SU-DHL-6 (cell line): ENCODE data around the gene PHAF1.
"Not testable (repeated sequence)": the region's sequence is repeated elsewhere in the genome, so short reads cannot be mapped to it uniquely, and the experiment has no call there.

Source experiments
- H2AFZ ChIP-seq: fragments of 200-600 bp; sonication (generic); 2 replicates; pipeline ENCODE4 v1.6.1; 2014; ENCODE audit warnings: low read depth, mild to moderate bottlenecking, moderate library complexity, mixed read lengths, antibody characterized with exemption, low read length; ENCODE audit not compliant: severe bottlenecking
- H3F3A ChIP-seq: fragments of 200-600 bp; shearing (Covaris generic); 2 replicates; pipeline ENCODE4 v1.6.0; 2016; ENCODE audit warnings: antibody characterized with exemption, mild to moderate bottlenecking; ENCODE audit not compliant: insufficient read depth
- H3K27ac ChIP-seq: fragments of 200-600 bp; sonication (generic); 2 replicates; pipeline ENCODE4 v1.5.1; 2016; ENCODE audit warnings: low read depth, mild to moderate bottlenecking, low read length, moderate library complexity, mixed read lengths
- H3K27me3 ChIP-seq: fragments of 200-600 bp; sonication (generic), shearing (Covaris generic); 2 replicates; pipeline ENCODE4 v1.6.0; 2014; ENCODE audit warnings: mild to moderate bottlenecking, low read length
- H3K36me3 ChIP-seq: fragments of 200-600 bp; sonication (generic); 2 replicates; pipeline ENCODE4 v1.6.1; 2014; ENCODE audit warnings: mild to moderate bottlenecking, low read length, mixed read lengths
- H3K4me2 ChIP-seq: fragments of 300-600, 200-600 bp; shearing (Covaris generic), sonication (generic); 2 replicates; pipeline ENCODE4 v1.6.0; 2014; ENCODE audit warnings: low read length, low read depth, mild to moderate bottlenecking; ENCODE audit not compliant: poor library complexity, severe bottlenecking
- H3K4me3 ChIP-seq: fragments of 200-600 bp; sonication (generic); 2 replicates; pipeline ENCODE4 v1.5.1; 2014; ENCODE audit warnings: antibody characterized with exemption, low read length, mild to moderate bottlenecking, mixed read lengths; ENCODE audit not compliant: insufficient read depth, poor library complexity, severe bottlenecking
- H3K79me2 ChIP-seq: fragments of 200-600 bp; sonication (generic); 2 replicates; pipeline ENCODE4 v1.6.1; 2014; ENCODE audit warnings: mild to moderate bottlenecking, low read length, moderate library complexity; ENCODE audit not compliant: insufficient read depth
- H3K9ac ChIP-seq: fragments of 200-600 bp; sonication (generic); 2 replicates; pipeline ENCODE4 v1.7.0; 2014; ENCODE audit warnings: mild to moderate bottlenecking, low read length
- H3K9me2 ChIP-seq: fragments of 200-600 bp; sonication (generic); replicated peaks from 2 replicates; pipeline ENCODE4 v1.6.1; 2014; ENCODE audit warnings: low read length; ENCODE audit not compliant: insufficient read depth
- H3K9me3 ChIP-seq: fragments of 200-600 bp; sonication (generic); 2 replicates; pipeline ENCODE4 v1.6.1; 2014; ENCODE audit warnings: low read length, mixed read lengths; ENCODE audit not compliant: insufficient read depth
- H4K20me1 ChIP-seq: fragments of 200-600 bp; sonication (generic); 2 replicates; pipeline ENCODE4 v1.6.1; 2014; ENCODE audit warnings: low read depth, mild to moderate bottlenecking, antibody characterized with exemption, low read length, moderate library complexity, mixed read lengths
- CTCF ChIP-seq: fragments of 200-600 bp; sonication (generic); IDR thresholded peaks from one replicate; pipeline ENCODE4 v1.5.1; 2017; ENCODE audit warnings: antibody characterized with exemption, mild to moderate bottlenecking, low read length, moderate library complexity; ENCODE audit not compliant: insufficient read depth, poor library complexity, severe bottlenecking
- EZH2phosphoT487 ChIP-seq: fragments of 200-600 bp; sonication (generic), shearing (Covaris generic); conservative IDR thresholded peaks from 2 replicates; pipeline ENCODE4 v1.6.1; 2018; ENCODE audit warnings: mild to moderate bottlenecking, antibody characterized with exemption, low read length, moderate library complexity, mixed read lengths

PHAF1 gene

GRCh38 chr16:67120025-67120424 is 10.3 kb downstream of the PHAF1 start:
- Histone ChIP-seq H3K79me2 (peaks cover 14% of the 10 kb centered on the region), H3K9ac (no peak overlapping the region), H3F3A (0 out of 2 replicates have a peak, but pooled peaks cover 4% of the 10 kb centered on the region), H3K27ac (no peak overlapping the region), H2AFZ (no peak overlapping the region), H3K36me3 (no peaks in the 10 kb centered on the region), H3K4me2 (no peak overlapping the region), H3K27me3 (no peaks in the 10 kb centered on the region), H4K20me1 (no peaks in the 10 kb centered on the region), H3K9me3 (no peaks in the 10 kb centered on the region), H3K9me2 (no peaks in the 10 kb centered on the region), H3K4me3 (no peak overlapping the region)
- TF ChIP-seq EZH2phosphoT487 (no peak), CTCF (no peak)

- H2AFZ ChIP-seq, H3K9ac ChIP-seq, H3K9me2 ChIP-seq, H3F3A ChIP-seq, H3K4me3 ChIP-seq, H3K4me2 ChIP-seq, H4K20me1 ChIP-seq, H3K27me3 ChIP-seq, H3K79me2 ChIP-seq, H3K9me3 ChIP-seq, H3K27ac ChIP-seq, H3K36me3 ChIP-seq: not testable (repeated sequence)
Observed at GRCh38 chr16:67122799-67123198, 13.1 kb downstream of the PHAF1 start.

GRCh38 chr16:67128417-67128816 is 18.7 kb downstream of the PHAF1 start:
- TF ChIP-seq EZH2phosphoT487 (no peak), CTCF (no peak)
- H3K4me3 ChIP-seq = no peak overlapping the region
- H3K36me3 ChIP-seq = 0 out of 2 replicates have a peak, but pooled peaks cover 3% of the 10 kb centered on the region
- no peak overlapping the region for H3K27ac ChIP-seq
- H3K9me3 ChIP-seq = no peaks in the 10 kb centered on the region
- H3K9ac ChIP-seq = no peak overlapping the region
- H3K79me2 ChIP-seq = no peaks in the 10 kb centered on the region
- no peak overlapping the region for H2AFZ ChIP-seq
- H3K9me2 ChIP-seq = no peaks in the 10 kb centered on the region
- no peak overlapping the region for H3K4me2 ChIP-seq
- H3F3A ChIP-seq = no peaks in the 10 kb centered on the region
- no peaks in the 10 kb centered on the region for H4K20me1 ChIP-seq
- no peaks in the 10 kb centered on the region for H3K27me3 ChIP-seq

GRCh38 chr16:67128887-67129286 is 19.1 kb downstream of the PHAF1 start:
- Histone ChIP-seq H3K27me3 (no peaks in the 10 kb centered on the region), H3K4me2 (no peak overlapping the region), H3K9me2 (no peaks in the 10 kb centered on the region), H3K9me3 (no peaks in the 10 kb centered on the region), H3F3A (no peaks in the 10 kb centered on the region), H3K4me3 (no peak overlapping the region), H3K27ac (no peak overlapping the region), H3K9ac (no peak overlapping the region), H3K79me2 (no peaks in the 10 kb centered on the region), H3K36me3 (0 out of 2 replicates have a peak, but pooled peaks cover 3% of the 10 kb centered on the region), H4K20me1 (no peaks in the 10 kb centered on the region), H2AFZ (no peak overlapping the region)
- TF ChIP-seq CTCF (no peak), EZH2phosphoT487 (no peak)
